NCI-H1694 treated with DMSO at 0.1 percent for 48 hours (cell line): ENCODE data around the gene PRKCA.
"Not testable (repeated sequence)": the region's sequence is repeated elsewhere in the genome, so short reads cannot be mapped to it uniquely, and the experiment has no call there.

ENCODE experiments used
- DNase-seq: peaks from one replicate; lab custom pipeline; 2025; lab: John Stamatoyannopoulos, UW

Gene PRKCA

DNA sequence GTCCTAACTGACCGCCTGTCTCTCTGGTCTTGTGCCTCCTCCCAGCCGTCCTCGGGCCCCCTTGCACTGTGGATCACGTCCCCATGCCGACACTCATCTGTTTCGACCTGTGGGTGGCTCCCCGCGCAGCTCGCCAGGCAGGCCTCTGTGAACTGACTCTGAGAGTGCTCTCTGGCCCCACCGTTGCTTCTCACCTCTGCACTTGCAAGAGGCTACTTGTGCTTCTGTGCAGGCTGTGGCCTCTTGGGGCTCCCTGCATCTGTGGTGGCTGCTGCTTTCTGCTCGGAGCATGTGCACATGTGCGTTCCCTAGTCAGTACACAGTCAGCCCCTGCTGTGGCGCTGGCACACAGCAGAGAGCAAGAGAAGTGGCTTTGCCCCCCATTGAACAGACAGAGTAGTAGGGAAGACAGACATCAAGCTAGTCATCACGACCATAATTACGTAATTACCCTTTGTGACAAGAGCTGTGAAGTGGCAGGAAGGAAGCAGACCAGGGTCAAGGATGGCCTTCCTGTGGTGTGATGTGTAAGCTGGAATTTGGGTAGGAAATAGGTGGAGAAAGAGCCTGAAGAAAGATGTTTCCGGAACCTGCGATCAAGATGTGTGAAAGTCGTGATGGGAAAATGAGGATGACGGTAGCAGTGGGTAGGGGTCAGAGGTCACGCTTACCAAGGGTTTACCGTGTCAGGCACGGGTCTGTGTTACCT is 276.5 kb downstream of the PRKCA start:
- no peak for DNase-seq

DNA sequence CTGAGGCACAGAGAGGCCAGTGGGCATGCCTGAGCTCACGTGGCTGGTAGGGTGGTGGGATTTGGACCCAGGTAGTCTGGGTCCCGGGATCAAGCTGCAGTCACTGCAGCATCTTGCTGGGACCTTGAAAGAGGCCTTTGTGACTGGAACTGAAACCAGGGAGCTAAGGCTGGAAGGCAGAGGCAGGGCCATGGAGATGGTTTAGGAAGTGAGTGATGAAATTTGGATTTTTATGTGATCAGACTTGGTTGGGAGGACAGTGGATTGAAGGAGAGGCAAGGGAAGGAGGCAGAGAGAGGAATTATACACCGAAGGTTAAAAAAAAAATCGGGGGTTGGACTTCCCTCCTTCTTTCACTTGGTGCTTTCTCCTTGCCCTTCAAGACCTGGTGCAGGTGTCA is 277.1 kb downstream of the PRKCA start:
- no peak for DNase-seq

DNA sequence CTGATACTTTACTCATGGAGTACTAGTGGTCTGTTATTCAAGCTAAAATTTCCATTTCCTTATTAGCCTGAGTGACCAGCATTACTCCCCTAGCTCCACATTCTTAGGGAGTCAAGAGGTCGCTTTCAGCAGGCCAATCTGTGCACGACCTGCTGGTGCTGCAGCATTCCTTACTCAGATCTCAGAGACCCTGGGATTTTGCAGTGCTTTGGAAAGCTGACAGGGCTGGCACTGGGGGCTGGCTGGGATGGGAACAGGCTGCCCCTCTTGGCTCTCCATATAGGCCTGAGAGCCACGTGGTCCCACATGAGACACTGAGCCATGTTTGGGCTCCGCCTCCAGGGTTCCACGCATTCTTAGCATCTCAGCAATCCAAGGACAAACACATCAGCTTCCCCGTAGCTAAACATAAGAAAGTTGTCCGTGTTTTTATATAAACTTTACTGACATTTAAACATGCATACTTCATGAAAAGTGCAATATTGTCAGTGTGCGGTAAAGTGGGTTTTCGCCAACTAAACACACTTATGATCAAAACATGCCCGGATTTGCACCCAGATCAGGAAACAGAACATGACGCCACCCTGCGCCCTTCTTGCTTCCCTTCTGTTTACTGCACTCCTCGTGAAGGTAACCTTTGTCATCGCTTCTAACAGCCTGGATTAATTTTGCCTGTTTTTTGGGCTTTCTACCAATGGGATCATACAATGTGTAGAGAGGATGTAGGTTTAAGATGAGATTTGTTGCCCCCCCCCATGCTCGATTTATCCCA is 278.0 kb downstream of the PRKCA start:
- no peak for DNase-seq

DNA sequence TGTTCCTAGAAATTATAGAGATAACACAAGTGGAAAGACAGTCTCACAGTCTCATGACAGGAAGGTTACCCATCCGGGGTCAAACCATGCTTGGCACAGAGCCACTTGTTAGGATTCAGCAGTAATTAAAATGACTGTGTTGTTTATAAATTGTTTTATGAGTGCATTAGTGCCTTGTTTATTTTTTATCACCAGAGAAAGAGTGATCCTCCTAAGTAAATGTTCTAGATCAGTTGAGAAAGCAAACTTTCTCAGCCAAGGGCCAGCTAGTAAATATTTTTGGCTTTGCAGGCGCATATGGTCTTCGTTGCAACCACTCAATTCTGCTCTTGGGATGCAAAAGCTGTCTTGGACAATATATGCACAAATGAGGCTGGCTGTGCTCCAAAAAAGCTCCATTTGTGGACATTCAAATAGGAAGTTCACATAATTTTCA is 278.6 kb downstream of the PRKCA start:
- no peak for DNase-seq

DNA sequence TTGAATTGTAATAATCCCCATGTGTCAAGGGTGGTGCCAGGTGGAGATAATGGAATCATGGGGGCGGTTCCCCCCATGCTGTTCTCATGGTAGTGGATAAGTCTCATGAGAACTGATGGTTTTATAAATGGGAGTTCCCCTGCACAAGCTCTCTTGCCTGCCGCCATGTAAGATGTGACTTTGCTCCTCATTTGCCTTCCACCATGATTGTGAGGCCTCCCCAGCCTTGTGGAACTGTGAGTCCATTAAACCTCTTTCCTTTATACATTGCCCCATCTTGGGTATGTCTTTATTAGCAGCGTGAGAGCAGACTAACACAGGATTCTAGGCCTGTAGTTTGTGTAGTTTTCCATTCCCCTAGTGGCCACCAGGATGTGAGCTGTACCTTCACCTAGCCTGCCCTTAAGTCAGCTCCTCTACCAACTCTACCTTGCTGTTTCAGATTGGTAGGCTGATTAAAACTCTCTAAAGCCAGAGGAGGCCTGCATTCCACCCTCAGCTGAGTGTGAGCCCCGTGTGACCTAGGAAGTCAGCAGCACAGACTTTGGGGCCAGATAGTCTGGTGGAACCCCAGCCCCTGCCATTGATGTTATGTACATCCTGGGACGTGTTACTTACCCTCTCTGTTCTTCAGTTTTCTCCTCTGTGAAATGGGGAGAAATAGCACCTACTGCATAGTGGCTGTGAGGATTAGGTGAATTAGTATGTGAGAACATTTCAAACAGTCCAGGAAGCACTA is 280.1 kb downstream of the PRKCA start:
- DNase-seq = no peak

DNA sequence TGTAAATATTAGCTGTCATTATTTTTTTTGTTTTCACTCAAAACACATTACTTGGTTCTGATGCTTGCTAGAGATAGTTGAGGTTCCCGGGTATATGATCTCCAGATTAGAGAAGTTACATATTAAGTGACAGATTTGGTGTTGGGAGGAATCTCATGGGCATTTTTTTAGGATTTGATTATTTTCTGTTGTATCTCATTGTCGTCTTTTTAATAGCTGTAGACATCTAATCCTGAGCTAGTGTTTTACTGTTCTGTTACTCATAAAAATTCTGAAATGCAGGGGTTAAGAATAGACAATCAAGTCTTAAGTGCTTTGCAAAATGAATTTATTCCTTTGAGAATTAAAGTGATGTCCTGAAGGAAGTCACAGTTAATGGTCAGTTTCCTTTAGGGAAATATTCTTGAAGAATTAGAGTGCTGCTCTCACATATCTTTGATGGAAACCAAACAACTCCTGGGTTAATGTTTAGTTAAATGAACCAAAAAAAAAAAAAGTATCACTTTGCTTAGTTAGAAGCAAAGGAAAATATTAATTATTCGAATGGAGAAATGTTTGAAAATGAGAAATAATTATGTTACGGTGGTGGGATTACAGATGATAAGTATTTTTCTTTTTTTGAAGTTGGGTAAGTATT is 280.8 kb downstream of the PRKCA start:
- no peak for DNase-seq

DNA sequence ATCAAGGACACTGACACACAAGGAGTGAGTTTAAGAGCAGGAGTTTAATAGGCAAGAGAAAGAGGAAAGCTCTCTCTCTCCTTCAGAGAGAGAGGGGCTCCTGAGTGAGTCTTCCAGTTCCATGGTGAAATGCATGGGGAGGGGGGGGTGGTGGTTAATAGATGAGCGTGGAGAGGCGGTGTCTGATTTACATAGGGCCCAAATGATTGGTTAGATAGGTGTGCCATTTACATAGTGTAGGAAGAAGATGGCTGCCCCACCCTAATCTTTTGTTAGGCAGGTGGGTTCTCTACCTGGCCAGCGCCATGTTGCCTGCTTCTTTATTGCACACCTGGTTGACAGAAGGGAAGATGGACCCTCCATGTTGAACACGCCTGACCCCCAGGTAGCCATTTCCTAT is 282.5 kb downstream of the PRKCA start:
- no peak for DNase-seq

DNA sequence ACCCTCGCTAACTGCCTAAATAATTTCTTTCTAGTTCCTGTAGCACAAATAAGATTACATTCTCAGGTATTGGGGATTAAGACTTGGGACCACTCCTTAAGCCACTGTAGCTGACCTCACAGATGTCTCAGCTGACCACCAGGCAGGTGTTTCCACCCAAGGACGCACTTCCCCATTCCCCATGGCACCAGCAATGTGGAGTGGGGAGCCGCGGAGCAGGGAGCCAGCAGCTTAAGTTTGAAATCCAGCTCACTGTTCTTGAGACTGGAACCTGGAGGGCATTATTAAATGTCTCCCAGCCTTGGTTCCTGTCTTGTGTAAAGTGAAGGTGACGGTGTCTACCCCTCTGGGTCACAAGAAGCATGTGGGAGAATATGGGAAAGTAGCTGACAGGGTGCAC is 283.1 kb downstream of the PRKCA start:
- no peak for DNase-seq

DNA sequence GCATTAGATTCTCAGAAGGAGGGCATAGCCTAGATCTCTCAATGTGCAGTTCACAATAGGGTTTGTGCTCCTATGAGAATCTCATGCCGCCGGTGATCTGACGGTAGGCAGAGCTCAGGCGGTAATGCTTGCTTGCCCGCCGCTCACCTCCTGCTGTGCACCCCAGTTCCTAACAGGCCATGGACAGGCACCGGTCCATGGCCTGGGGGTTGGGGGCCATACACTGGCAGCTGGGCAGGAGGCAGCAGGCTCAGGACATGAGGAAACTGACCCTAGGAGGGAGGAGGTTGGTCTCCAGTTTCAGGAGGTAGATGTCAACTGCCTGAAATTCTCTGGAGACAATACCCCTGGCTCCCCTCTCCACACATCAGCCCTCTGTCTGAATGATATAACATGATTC is 287.5 kb downstream of the PRKCA start:
- no peak for DNase-seq

DNA sequence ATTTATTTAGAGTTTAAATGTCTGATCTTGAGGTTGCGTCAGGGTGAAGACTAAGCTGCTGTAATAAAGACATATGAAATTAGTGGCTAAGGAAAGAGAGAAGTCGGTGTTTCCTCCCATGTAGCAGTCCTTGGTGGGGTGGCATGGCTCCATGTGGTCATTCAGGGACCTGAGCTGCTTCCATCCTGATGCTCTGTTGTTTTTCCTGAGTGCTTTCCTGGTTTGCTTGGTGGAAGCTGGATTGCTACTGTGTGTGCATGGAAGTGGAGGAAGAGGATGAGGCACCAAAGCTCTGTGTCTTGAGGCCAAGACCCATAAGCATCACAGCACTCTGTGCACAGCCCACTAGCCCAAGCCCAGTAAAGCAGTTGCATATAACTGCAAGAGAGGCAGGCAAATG is 290.7 kb downstream of the PRKCA start:
- DNase-seq = no peak

DNA sequence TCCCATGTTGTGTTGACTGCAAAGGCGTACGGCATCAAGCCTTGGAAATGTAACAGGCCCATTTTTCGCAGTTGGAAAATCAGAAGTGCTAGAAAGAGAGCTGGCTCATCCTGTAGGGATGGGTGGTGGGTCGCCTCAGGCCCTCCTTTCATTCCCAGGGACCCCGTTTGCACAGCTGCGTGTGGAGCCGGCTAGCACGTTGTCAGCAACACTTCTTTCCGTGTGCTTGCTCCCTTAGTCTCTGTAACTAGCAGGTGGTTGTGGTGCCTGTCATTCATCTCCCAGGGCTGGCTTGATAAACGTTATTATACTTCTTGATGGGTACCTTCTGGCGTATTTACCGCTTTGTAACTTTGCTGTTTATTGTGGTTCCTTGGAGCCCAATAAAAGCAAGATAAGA is 293.5 kb downstream of the PRKCA start:
- no peak for DNase-seq

DNA sequence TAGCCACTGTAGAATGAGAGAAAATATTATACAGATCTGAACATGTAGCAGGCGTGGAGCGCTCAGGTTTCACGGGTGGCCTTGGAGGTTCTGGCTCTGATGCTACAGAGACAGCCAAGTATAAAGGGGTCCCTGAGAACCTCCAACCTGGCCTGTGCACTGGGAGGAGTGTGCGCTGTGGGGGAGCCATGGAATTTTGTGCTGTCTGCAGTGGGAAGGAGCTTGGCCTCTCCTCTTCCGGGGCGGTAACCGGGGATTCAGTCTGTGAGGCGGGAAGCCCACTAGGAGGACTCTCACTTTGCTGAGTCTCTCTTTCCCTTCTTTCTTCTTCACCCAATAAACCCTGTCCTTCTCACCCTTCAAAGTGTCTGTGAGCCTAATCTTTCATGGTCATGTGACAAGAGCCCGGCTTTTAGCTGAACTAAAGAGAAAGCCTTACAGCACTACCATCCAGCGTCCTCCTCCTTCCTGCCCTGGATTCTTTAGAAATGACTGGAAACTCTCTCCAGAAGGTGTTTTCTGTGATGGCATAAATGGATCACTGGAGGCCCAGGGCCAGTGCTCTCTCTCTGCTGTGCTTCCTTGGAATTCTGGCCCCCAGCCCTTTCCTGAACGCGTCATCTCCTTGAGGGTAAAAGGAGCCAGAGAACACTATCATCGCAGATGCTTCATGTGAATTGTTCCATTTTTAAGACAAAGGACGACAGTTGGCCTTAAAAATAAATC is 300.4 kb downstream of the PRKCA start:
- DNase-seq = no peak

DNA sequence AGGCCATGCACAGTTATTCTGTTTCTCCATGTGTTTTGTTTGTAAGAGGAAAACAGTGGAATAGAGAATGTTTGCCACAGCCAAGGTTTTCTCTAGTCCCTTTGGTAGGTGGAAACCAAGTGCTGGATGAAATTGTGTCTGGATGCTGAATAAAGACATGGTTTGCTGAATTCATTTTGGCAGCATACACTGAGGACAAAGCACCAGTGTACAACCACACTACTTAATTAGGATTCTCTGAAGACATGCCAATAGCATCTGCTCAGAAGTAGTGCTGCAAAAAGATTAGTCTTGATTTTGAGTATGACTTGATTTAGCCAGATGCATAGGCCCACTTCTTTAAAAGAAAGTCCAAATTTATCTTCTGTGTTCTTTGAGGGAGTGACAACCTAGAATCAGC is 302.0 kb downstream of the PRKCA start:
- no peak for DNase-seq

DNA sequence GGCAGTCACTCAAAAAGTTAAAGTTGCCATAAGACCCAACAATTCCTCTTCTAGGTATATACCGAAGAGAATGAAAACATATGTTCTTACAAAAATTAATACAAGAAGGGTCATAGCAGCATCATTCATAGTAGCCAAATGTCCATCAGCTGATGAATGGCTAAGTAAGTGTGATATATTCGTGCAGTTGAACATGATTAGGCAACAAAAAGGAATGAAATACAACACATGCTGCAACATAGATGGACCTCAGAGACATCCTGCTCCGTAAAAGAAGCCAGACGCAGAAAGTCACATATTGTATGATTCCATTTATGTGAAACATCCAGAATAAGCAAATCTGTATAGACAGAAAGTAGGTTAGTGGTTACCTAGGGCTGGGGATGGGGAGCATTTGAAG is 303.1 kb downstream of the PRKCA start:
- no peak for DNase-seq

DNA sequence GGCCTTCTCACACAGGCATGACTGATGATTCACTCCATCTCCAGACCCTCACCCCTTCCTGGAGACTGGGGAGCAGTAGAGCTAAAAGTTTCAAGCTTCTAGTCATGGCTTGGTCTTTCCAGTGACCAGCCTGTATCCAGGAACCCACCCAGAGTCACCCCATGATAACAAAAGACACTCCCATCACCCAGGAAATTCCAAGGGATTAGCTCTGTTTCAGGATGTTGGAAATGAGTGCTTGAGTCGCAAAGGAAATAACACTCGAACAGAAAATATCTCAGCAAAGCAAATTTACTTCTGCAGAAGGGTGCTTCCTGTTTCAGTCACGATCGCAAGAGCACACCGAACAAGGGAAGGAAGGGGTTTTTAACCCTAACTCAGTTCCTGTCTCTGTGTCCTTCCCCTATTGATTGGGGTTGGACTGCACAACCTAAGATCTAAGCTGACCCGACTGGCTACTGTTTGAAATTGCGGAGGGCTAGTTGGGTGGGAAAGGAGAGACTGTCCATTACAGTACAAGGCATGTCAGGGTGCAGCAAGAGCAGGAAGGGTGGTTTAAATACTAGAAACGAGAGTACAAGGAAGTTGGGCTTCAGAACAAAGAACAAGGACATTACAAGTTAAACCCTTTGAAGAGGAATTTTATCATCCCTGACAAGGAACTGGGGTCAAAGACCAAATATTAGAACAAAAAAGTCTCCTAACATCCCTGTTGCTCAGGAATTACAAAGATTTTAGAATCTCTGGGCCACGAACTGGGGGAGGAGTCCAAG is 308.1 kb downstream of the PRKCA start:
- no peak for DNase-seq

DNA sequence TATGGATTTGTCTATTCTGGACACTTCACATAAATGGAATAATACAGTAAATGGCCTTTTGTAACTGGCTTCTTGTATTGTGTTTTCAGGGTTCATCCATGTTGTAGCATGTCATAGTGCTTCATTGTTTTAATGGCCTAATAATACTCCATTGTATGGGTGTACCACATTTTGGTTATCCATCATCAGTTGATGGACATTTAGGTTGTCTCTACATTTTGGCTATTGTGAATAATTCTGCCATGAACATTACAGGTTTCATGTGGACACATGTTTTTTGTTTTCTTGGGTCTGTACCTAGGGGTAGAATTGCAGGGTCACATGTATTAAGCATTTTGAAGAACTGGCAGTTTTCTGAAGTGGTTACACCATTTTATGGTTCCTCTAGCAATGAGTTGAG is 309.0 kb downstream of the PRKCA start:
- DNase-seq = no peak

DNA sequence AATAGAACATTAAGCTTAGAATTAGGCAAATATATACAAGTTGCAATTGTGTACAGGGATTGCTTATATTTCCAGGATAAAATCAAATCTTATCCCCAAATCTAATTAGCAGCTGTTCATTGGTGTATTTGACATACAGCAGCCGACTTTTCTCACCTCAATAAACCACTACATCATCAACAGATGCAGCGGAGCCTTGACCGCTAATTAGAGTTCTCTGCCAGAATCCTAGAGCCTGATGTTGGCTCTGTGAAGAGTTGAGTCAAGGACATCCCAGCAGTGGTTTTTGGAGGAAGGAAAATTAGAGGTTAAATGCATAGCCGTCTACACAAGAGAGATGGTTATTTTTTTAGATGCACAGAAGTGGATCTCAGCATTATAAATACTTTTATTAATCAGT is 310.6 kb downstream of the PRKCA start:
- no peak for DNase-seq

DNA sequence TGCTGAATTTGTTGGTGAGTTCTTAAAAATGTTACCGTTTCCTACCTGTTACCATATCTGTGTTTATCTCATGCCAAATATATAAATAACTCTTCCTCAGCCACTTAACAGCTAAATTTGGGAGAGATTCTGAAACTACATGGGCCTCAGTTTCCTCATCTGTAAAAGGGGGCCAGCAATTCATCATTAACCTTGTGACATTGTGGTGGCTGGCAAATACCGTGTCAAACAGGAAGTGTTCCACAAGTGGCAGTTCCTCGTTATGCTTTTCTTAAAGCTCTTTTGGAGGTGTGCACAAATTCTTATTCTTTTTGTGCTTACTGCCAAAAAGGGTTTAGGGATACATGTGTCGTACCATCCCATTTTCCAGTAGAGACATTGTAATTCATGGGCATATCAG is 312.1 kb downstream of the PRKCA start:
- no peak for DNase-seq

DNA sequence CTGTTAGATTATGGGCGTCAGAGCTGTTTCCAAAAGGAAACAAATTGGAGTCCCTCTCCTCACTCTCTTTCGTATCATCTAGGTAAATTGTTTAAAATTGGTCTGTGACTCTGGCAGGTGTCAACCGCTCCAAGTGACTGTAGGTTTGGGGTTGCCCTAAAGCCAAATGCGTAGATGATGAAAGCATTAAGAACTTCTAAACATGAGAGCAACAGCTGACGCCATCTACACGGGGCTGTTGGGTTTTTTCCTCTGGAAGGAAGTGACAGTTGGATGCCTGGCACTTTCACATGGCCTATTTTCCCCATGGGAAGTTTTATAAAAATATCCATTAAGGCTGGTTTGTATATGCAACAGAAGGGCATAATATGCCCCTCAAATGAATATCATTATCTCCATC is 316.8 kb downstream of the PRKCA start:
- no peak for DNase-seq

DNA sequence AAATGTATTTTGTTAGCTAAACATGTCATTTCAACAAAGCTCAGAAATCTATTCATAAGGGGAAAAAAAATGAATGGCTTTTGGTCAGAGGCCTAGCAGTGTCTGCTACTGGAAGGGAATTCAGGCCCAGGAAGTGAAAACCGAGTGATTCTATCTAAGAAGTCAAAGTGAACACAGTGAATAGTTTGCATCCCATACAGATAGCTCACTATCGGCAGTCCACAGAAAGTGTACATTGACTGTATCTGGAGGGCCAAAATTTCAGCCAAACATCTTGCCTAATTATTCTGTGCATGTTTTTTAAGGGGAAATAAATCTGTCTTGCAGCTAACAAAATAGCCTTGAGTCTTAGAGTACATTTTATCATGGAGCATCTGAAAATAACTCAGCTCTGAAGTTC is 318.1 kb downstream of the PRKCA start:
- no peak for DNase-seq

DNA sequence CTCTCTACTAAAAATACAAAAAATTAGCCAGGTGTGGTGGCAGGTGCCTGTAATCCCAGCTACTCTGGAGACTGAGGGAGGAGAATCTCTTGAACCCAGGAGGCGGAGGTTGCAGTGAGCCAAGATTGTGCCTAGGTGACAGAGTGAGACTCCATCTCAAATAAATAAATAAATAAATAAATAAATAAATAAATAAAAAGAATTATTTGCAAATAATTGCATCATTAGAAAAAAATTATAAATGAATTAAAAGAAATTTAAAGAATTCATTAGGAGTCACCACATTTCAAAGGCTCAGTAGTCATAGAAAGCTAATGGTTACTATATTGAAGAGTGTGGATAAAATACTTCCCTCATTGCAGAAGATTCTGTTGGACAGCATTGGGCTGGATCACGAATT is 322.2 kb downstream of the PRKCA start:
- DNase-seq = not testable (repeated sequence)
